SJCRH30 (cell line): ENCODE measurements around the gene UTP18. TPM values are rescaled to one million over a fixed set of nuclear protein-coding genes. Genes with fewer than 3 reads are reported as not detected.

Experiments used
- DNase-seq, 2 experiments: peaks; one replicate each; pipeline ENCODE4 v3.0.0-alpha.2; 2015 to 2020
- H3K27ac ChIP-seq: fragments of 250-450 bp; sonication (Bioruptor Pico); 2 replicates; pipeline ENCODE4 v1.5.1; 2020; ENCODE audit warnings: mild to moderate bottlenecking, moderate library complexity
- H3K27me3 ChIP-seq: fragments of 250-450 bp; sonication (Bioruptor Pico); 2 replicates; pipeline ENCODE4 v1.5.1; 2020; ENCODE audit warnings: mild to moderate bottlenecking, moderate library complexity
- H3K36me3 ChIP-seq: fragments of 250-450 bp; sonication (Bioruptor Pico); 2 replicates; pipeline ENCODE4 v1.5.1; 2020; ENCODE audit warnings: mild to moderate bottlenecking, moderate library complexity
- H3K4me1 ChIP-seq: fragments of 250-450 bp; sonication (Bioruptor Pico); 2 replicates; pipeline ENCODE4 v1.5.1; 2020; ENCODE audit warnings: mild to moderate bottlenecking, moderate library complexity
- H3K4me3 ChIP-seq: fragments of 250-450 bp; sonication (Bioruptor Pico); 2 replicates; pipeline ENCODE4 v1.5.1; 2020; ENCODE audit warnings: mild to moderate bottlenecking, moderate library complexity
- H3K9me3 ChIP-seq: fragments of 250-450 bp; sonication (Bioruptor Pico); replicated peaks from 2 replicates; pipeline ENCODE4 v1.5.1; 2020; ENCODE audit warnings: mild to moderate bottlenecking, moderate library complexity
- total RNA-seq: library from RNA; depleted of rRNA; stranded (reverse); fragments of >200 nt; shearing (Covaris generic); gene quantifications from 2 replicates; pipeline ENCODE4 v1.2.3, GENCODE V29; 2014; rRNA removed

Gene UTP18
- total RNA-seq, 1 experiment from 2014 or later = 51.7 TPM

DNA sequence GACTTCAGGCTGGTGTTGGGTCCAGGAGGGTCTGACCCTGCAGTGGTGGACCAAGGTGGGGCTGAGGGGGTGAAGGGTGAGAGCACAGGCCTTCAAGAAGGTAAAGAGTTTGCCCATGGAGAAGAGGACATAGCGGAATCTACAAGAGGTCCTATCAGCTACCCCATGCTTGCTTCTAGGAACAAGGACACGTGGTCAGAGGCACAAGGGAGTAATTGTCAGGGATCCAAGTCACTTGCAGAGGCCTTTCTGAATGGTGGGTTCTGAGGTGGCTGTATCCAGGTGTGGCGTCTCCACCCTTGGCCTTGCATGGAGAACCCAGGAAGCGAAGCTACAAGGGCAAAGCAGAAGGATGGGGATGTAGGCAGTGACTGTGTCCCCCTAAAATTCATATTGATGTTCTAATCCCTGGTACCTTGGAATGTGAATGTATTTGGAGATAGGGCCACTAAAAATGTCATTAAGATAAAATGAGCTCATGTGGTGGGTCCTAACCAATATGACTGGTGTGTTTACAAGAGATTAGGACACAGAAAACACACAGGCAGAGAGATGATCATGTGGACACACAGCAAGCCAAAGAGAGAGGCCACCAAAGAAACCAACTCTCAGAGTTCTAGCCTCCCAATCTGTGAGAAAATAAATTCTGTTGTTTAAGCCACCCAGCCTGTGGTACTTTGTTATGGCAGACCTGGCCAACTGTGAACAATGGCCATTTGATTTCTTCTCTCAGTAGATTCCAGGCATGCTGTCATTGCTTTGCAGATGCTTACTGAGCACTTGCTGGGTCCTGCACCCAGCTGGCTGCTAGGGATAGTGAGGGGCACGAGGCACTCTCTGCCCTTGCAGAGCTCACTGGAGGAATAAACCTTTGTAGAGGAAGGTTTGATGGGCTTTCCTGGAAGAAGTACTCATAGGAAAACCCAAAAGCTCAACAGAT lies 75.8 kb downstream of the UTP18 start:
- Histone ChIP-seq H3K9me3 (no peaks in the 10 kb centered on the region), H3K36me3 (no peaks in the 10 kb centered on the region), H3K27ac (no peak overlapping the region), H3K4me1 (no peaks in the 10 kb centered on the region), H3K4me3 (no peak overlapping the region), H3K27me3 (no peaks in the 10 kb centered on the region)
- no peak for DNase-seq

GRCh38 chr17:51341457-51341856 lies 81.1 kb downstream of the UTP18 start:
- Histone ChIP-seq H3K27me3 (no peaks in the 10 kb centered on the region), H3K36me3 (no peaks in the 10 kb centered on the region), H3K4me3 (no peak overlapping the region), H3K27ac (no peak overlapping the region), H3K4me1 (no peaks in the 10 kb centered on the region), H3K9me3 (no peaks in the 10 kb centered on the region)
- DNase-seq = no peak

- Histone ChIP-seq H3K36me3 (no peaks in the 10 kb centered on the region), H3K4me1 (no peaks in the 10 kb centered on the region), H3K9me3 (no peaks in the 10 kb centered on the region), H3K27me3 (no peaks in the 10 kb centered on the region), H3K27ac (no peak overlapping the region), H3K4me3 (no peak overlapping the region)
- no peak for DNase-seq
Measured at GRCh38 chr17:51342257-51342656, 81.9 kb downstream of the UTP18 start.

DNA sequence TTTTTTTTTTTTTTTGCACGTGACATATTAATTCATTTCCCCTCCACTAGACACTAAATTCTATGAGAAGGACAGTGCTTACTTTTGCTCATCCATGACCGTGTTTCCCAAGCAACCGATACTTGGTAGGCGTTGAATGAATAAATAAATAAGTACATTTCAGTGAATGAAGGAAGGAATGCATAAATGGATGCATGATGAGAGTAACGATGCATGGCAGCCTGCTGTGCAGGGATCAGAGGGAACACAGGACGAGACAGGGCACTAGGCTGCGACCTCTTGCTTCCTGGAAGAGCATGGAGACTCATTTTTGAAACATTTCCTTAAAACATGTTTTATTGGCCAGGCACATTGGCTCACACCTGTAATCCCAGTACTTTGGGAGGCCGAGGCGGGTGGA lies 84.2 kb downstream of the UTP18 start:
- Histone ChIP-seq H3K9me3 (no peaks in the 10 kb centered on the region), H3K27me3 (no peaks in the 10 kb centered on the region), H3K36me3 (no peaks in the 10 kb centered on the region), H3K4me3 (no peak overlapping the region), H3K4me1 (no peaks in the 10 kb centered on the region), H3K27ac (no peak overlapping the region)
- DNase-seq = no peak

- H3K4me1 ChIP-seq = no peaks in the 10 kb centered on the region
- no peak for DNase-seq
- no peaks in the 10 kb centered on the region for H3K36me3 ChIP-seq
- H3K9me3 ChIP-seq = no peaks in the 10 kb centered on the region
- H3K27me3 ChIP-seq = no peaks in the 10 kb centered on the region
- H3K4me3 ChIP-seq = no peak overlapping the region
- no peak overlapping the region for H3K27ac ChIP-seq
Measured at GRCh38 chr17:51346218-51346982, 86.1 kb downstream of the UTP18 start.

Other genes starting within 250 kb of the UTP18 start
- 35.6 and 42.8 TPM in 2 replicates for gene SPAG9, start 139.7 kb upstream of the UTP18 start, total RNA-seq
- gene NME1, start 107.0 kb upstream of the UTP18 start, total RNA-seq = 263 and 271 TPM in 2 replicates
- gene NME2, start 94.1 kb upstream of the UTP18 start, total RNA-seq = 418 and 434 TPM in 2 replicates
- gene MBTD1, start 497 bp upstream of the UTP18 start, total RNA-seq = 15.6 and 18.6 TPM in 2 replicates